ENCODE data around the gene PRDM16. TPM values are rescaled to one million over a fixed set of nuclear protein-coding genes. Genes with fewer than 3 reads are reported as not detected.

Gene PRDM16
- total and polyA plus RNA-seq, 2 of the 13 experiments (the other 11 are each of a cell fraction or from before 2014, with no cell fraction given) = 0.15 to 0.81 TPM

- Histone ChIP-seq H3K36me3 (replicated peaks in 1 of 2; ENCODE audit: control insufficient read depth in 1 of 2, insufficient read depth in 2 of 2, low read length in 2 of 2) (no peaks in the 10 kb centered on the region), H3K27ac (ENCODE audit: extremely low read length, insufficient read depth, low read length) (peak overlapping the region; percentile 46), H3K4me1 (ENCODE audit: insufficient read depth, low read length) (peaks cover 35% of the 10 kb centered on the region), H3K4me3 (replicated peaks in 1 of 3; ENCODE audit: insufficient read depth in 1 of 3, low read depth in 2 of 3, low read length in 3 of 3) (peak overlapping the region; percentile 60 to 77 (median 74); a peak in 5 of 6 replicates), H3K4me2 (ENCODE audit: low read depth, low read length) (peak overlapping the region; percentile 76), H2AFZ (ENCODE audit: low read length) (no peak overlapping the region), H3K79me2 (ENCODE audit: insufficient read depth, low read length) (peaks cover 2% of the 10 kb centered on the region), H3K9ac (ENCODE audit: insufficient read depth, low read depth, low read length) (peak overlapping the region; percentile 64), H3K27me3 (ENCODE audit: control insufficient read depth in 1 of 2, insufficient read depth in 2 of 2, low read length in 2 of 2) (peaks cover 4 to 18% of the 10 kb centered on the region in 2 experiments), H4K20me1 (ENCODE audit: insufficient read depth, low read length) (no peaks in the 10 kb centered on the region), H3K9me3 (ENCODE audit: low read length) (no peaks in the 10 kb centered on the region)
- FAIRE-seq = no peak
- WGBS (ENCODE audit: low lambda C conversion rate) = no CpG with 5 or more reads among the region's 57 CpGs
- BruUV-seq (replicated peaks) = no TSS peak
- CTCF ChIA-PET (ENCODE audit: low intra/inter-chr PET ratio, low total read pairs) = no interaction called here
- no peak for ATAC-seq
- in situ Hi-C loops (cut with HindIII; ENCODE audit: extremely low pct_ligation_motif_present, low pct_unique_long_range_greater_than_20kb) (loop anchor here (25.0 kb wide), 1 partner anchor 217 kb away; no protein-coding TSS in a partner anchor), intact Hi-C loops (cut with micrococcal nuclease; ENCODE audit: unreplicated experiment) (no loop called here)
- no peak for DNase-seq (ENCODE audit: low spot score)
- POLR2A ChIA-PET = interaction anchor here (1.6 kb wide), 1 partner anchor 250 kb away, joined by 7 read pairs; no protein-coding TSS in a partner anchor
- TF ChIP-seq PRDM10 (CRISPR knock-in tag; IDR thresholded peaks at IDR 0.05; ENCODE audit: low read depth) = no peak
- TF ChIP-seq ZSCAN9 (CRISPR knock-in tag; IDR thresholded peaks at IDR 0.05; ENCODE audit: borderline replicate concordance) = no peak
- TF ChIP-seq PLRG1 (conservative IDR thresholded peaks at IDR 0.05) = no peak
- no peak for TF ChIP-seq U2AF2 (IDR thresholded peaks at IDR 0.05; ENCODE audit: low read depth, low read length)
- no peak for TF ChIP-seq ZNF138 (CRISPR knock-in tag; IDR thresholded peaks at IDR 0.05; ENCODE audit: low read depth)
- TF ChIP-seq KIAA2018 (CRISPR knock-in tag; IDR thresholded peaks at IDR 0.05; ENCODE audit: borderline replicate concordance) = no peak
- TF ChIP-seq GTF3A (CRISPR knock-in tag; conservative IDR thresholded peaks at IDR 0.05) = no peak
- TF ChIP-seq, protein P1, sequence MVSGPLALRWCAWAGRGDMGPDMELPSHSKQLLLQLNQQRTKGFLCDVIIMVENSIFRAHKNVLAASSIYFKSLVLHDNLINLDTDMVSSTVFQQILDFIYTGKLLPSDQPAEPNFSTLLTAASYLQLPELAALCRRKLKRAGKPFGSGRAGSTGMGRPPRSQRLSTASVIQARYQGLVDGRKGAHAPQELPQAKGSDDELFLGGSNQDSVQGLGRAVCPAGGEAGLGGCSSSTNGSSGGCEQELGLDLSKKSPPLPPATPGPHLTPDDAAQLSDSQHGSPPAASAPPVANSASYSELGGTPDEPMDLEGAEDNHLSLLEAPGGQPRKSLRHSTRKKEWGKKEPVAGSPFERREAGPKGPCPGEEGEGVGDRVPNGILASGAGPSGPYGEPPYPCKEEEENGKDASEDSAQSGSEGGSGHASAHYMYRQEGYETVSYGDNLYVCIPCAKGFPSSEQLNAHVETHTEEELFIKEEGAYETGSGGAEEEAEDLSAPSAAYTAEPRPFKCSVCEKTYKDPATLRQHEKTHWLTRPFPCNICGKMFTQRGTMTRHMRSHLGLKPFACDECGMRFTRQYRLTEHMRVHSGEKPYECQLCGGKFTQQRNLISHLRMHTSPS (CRISPR knock-in tag; IDR thresholded peaks at IDR 0.05; ENCODE audit: low read depth) = no peak
- TF ChIP-seq TCF7 (IDR thresholded peaks at IDR 0.05; ENCODE audit: low read depth) = no peak
- TF ChIP-seq FOXM1 (CRISPR knock-in tag; IDR thresholded peaks at IDR 0.05) = no peak
These were observed 1.3 kb downstream of the PRDM16 start for GRCh38 chr1:3070309-3070643.
